Measurements from ENCODE around the gene PLEKHM3.

The PLEKHM3 gene

GRCh38 chr2:207901401-207901800, 123.9 kb downstream of the PLEKHM3 start:
- Histone ChIP-seq H3K18ac (ENCODE audit: low read depth in 1 of 2, low read length in 2 of 2) (no peak overlapping the region), H2AFZ (ENCODE audit: low read depth, low read length) (no peak overlapping the region), H3K23ac (ENCODE audit: low read length in 2 of 2) (no peak overlapping the region), H4K91ac (ENCODE audit: low read length) (no peak overlapping the region), H2BK12ac (ENCODE audit: low read length in 2 of 2) (no peak overlapping the region), H2BK120ac (ENCODE audit: low read depth, low read length) (no peak overlapping the region), H3K27me3 (ENCODE audit: control insufficient read depth in 1 of 2, insufficient read depth in 1 of 2, low read length in 2 of 2) (no peaks in the 10 kb centered on the region), H3K79me1 (replicated peaks; ENCODE audit: low read length, poor library complexity, severe bottlenecking) (no peaks in the 10 kb centered on the region), H3K9me3 (ENCODE audit: control insufficient read depth, low read length) (no peaks in the 10 kb centered on the region), H3K4me2 (ENCODE audit: low read length, poor library complexity, severe bottlenecking) (no peak overlapping the region), H3K14ac (ENCODE audit: low read length in 2 of 2) (no peak overlapping the region), H3K9ac (ENCODE audit: low read length) (no peak overlapping the region), H3K36me3 (ENCODE audit: control insufficient read depth in 1 of 2, insufficient read depth in 2 of 2, low read depth in 1 of 2, low read length in 2 of 2) (peaks cover 3 to 12% of the 10 kb centered on the region in 2 experiments), H3K4ac (ENCODE audit: low read depth in 1 of 2, low read length in 2 of 2) (no peak overlapping the region), H4K8ac (ENCODE audit: low read length) (no peak overlapping the region), H3K27ac (ENCODE audit: low read length, poor library complexity, severe bottlenecking) (no peak overlapping the region), H2AK5ac (ENCODE audit: low read length, severe bottlenecking) (no peak overlapping the region), H2BK15ac (ENCODE audit: low read depth, poor library complexity, severe bottlenecking) (no peak overlapping the region), H3K4me1 (ENCODE audit: control insufficient read depth, insufficient read depth, low read depth, low read length) (peaks cover 6% of the 10 kb centered on the region), H3K4me3 (ENCODE audit: insufficient read depth in 1 of 2, low read depth in 1 of 2, low read length in 2 of 2) (no peak overlapping the region), H2BK5ac (ENCODE audit: low read depth, low read length, poor library complexity, severe bottlenecking) (no peak overlapping the region)
- WGBS = 92% methylated on average over 4 of the region's 4 CpGs
- no peak for DNase-seq

GRCh38 chr2:207898354-207898695, 127.0 kb downstream of the PLEKHM3 start:
- Histone ChIP-seq H2AFZ (ENCODE audit: low read depth, low read length) (no peak overlapping the region), H3K79me1 (replicated peaks; ENCODE audit: low read length, poor library complexity, severe bottlenecking) (peaks cover 2% of the 10 kb centered on the region), H3K9ac (ENCODE audit: low read length) (no peak overlapping the region), H3K18ac (ENCODE audit: low read depth in 1 of 2, low read length in 2 of 2) (no peak overlapping the region), H3K4me2 (ENCODE audit: low read length, poor library complexity, severe bottlenecking) (no peak overlapping the region), H4K8ac (ENCODE audit: low read length) (no peak overlapping the region), H2AK5ac (ENCODE audit: low read length, severe bottlenecking) (no peak overlapping the region), H2BK120ac (ENCODE audit: low read depth, low read length) (no peak overlapping the region), H2BK5ac (ENCODE audit: low read depth, low read length, poor library complexity, severe bottlenecking) (no peak overlapping the region), H3K14ac (ENCODE audit: low read length in 2 of 2) (no peak overlapping the region), H3K4me3 (ENCODE audit: insufficient read depth in 1 of 2, low read depth in 1 of 2, low read length in 2 of 2) (no peak overlapping the region), H3K27me3 (ENCODE audit: control insufficient read depth in 1 of 2, insufficient read depth in 1 of 2, low read length in 2 of 2) (no peaks in the 10 kb centered on the region), H3K9me3 (ENCODE audit: control insufficient read depth, low read length) (no peaks in the 10 kb centered on the region), H2BK12ac (ENCODE audit: low read length in 2 of 2) (no peak overlapping the region), H4K91ac (ENCODE audit: low read length) (no peak overlapping the region), H3K27ac (ENCODE audit: low read length, poor library complexity, severe bottlenecking) (no peak overlapping the region), H3K36me3 (ENCODE audit: control insufficient read depth in 1 of 2, insufficient read depth in 2 of 2, low read depth in 1 of 2, low read length in 2 of 2) (peaks cover 3 to 12% of the 10 kb centered on the region in 2 experiments), H3K23ac (ENCODE audit: low read length in 2 of 2) (no peak overlapping the region), H2BK15ac (ENCODE audit: low read depth, poor library complexity, severe bottlenecking) (no peak overlapping the region), H3K4me1 (ENCODE audit: control insufficient read depth, insufficient read depth, low read depth, low read length) (peaks cover 3% of the 10 kb centered on the region), H3K4ac (ENCODE audit: low read depth in 1 of 2, low read length in 2 of 2) (no peak overlapping the region)
- no peak for DNase-seq
- 88% methylated on average over 5 of the region's 8 CpGs for whole genome bisulfite sequencing

- H3K23ac ChIP-seq (ENCODE audit: low read length in 2 of 2) = no peak overlapping the region
- no peak overlapping the region for H3K9ac ChIP-seq (ENCODE audit: low read length)
- 92% methylated on average over 7 of the region's 9 CpGs for WGBS
These were observed 127.6 kb downstream of the PLEKHM3 start for GRCh38 chr2:207897541-207898353.

GRCh38 chr2:207896525-207897285, 128.6 kb downstream of the PLEKHM3 start:
- Histone ChIP-seq H3K14ac (ENCODE audit: low read length in 2 of 2) (no peak overlapping the region), H3K9me3 (ENCODE audit: control insufficient read depth, low read length) (no peaks in the 10 kb centered on the region), H3K4me1 (ENCODE audit: control insufficient read depth, insufficient read depth, low read depth, low read length) (peaks cover 2% of the 10 kb centered on the region), H3K9ac (ENCODE audit: low read length) (no peak overlapping the region), H3K4ac (ENCODE audit: low read depth in 1 of 2, low read length in 2 of 2) (no peak overlapping the region), H2BK15ac (ENCODE audit: low read depth, poor library complexity, severe bottlenecking) (no peak overlapping the region), H3K23ac (ENCODE audit: low read length in 2 of 2) (no peak overlapping the region), H2AFZ (ENCODE audit: low read depth, low read length) (no peak overlapping the region), H3K79me1 (replicated peaks; ENCODE audit: low read length, poor library complexity, severe bottlenecking) (peaks cover 2% of the 10 kb centered on the region), H4K8ac (ENCODE audit: low read length) (no peak overlapping the region), H3K36me3 (ENCODE audit: control insufficient read depth in 1 of 2, insufficient read depth in 2 of 2, low read depth in 1 of 2, low read length in 2 of 2) (peaks cover under 1 to 12% of the 10 kb centered on the region in 2 experiments), H4K91ac (ENCODE audit: low read length) (no peak overlapping the region), H3K18ac (ENCODE audit: low read depth in 1 of 2, low read length in 2 of 2) (no peak overlapping the region), H2BK12ac (ENCODE audit: low read length in 2 of 2) (no peak overlapping the region), H2BK120ac (ENCODE audit: low read depth, low read length) (no peak overlapping the region), H3K4me3 (ENCODE audit: insufficient read depth in 1 of 2, low read depth in 1 of 2, low read length in 2 of 2) (no peak overlapping the region), H3K4me2 (ENCODE audit: low read length, poor library complexity, severe bottlenecking) (no peak overlapping the region), H3K27ac (ENCODE audit: low read length, poor library complexity, severe bottlenecking) (no peak overlapping the region), H2AK5ac (ENCODE audit: low read length, severe bottlenecking) (no peak overlapping the region), H3K27me3 (ENCODE audit: control insufficient read depth in 1 of 2, insufficient read depth in 1 of 2, low read length in 2 of 2) (no peaks in the 10 kb centered on the region), H2BK5ac (ENCODE audit: low read depth, low read length, poor library complexity, severe bottlenecking) (no peak overlapping the region)
- DNase-seq = no peak
- WGBS = 81% methylated on average over 5 of the region's 6 CpGs

More at GRCh38 chr2:207897541-207898353, 127.6 kb downstream of the PLEKHM3 start:
- Histone ChIP-seq H3K14ac (ENCODE audit: low read length in 2 of 2) (no peak overlapping the region), H2BK12ac (ENCODE audit: low read length in 2 of 2) (no peak overlapping the region), H3K79me1 (replicated peaks; ENCODE audit: low read length, poor library complexity, severe bottlenecking) (peaks cover 2% of the 10 kb centered on the region), H4K8ac (ENCODE audit: low read length) (no peak overlapping the region), H4K91ac (ENCODE audit: low read length) (no peak overlapping the region), H3K9me3 (ENCODE audit: control insufficient read depth, low read length) (no peaks in the 10 kb centered on the region), H3K4ac (ENCODE audit: low read depth in 1 of 2, low read length in 2 of 2) (no peak overlapping the region), H3K18ac (ENCODE audit: low read depth in 1 of 2, low read length in 2 of 2) (no peak overlapping the region), H2BK120ac (ENCODE audit: low read depth, low read length) (no peak overlapping the region), H2AFZ (ENCODE audit: low read depth, low read length) (no peak overlapping the region), H3K27me3 (ENCODE audit: control insufficient read depth in 1 of 2, insufficient read depth in 1 of 2, low read length in 2 of 2) (no peaks in the 10 kb centered on the region), H2BK15ac (ENCODE audit: low read depth, poor library complexity, severe bottlenecking) (no peak overlapping the region), H3K4me3 (ENCODE audit: insufficient read depth in 1 of 2, low read depth in 1 of 2, low read length in 2 of 2) (no peak overlapping the region), H2BK5ac (ENCODE audit: low read depth, low read length, poor library complexity, severe bottlenecking) (no peak overlapping the region), H3K4me2 (ENCODE audit: low read length, poor library complexity, severe bottlenecking) (no peak overlapping the region), H2AK5ac (ENCODE audit: low read length, severe bottlenecking) (no peak overlapping the region), H3K27ac (ENCODE audit: low read length, poor library complexity, severe bottlenecking) (no peak overlapping the region), H3K36me3 (ENCODE audit: control insufficient read depth in 1 of 2, insufficient read depth in 2 of 2, low read depth in 1 of 2, low read length in 2 of 2) (peaks cover 3 to 12% of the 10 kb centered on the region in 2 experiments), H3K4me1 (ENCODE audit: control insufficient read depth, insufficient read depth, low read depth, low read length) (peaks cover 2% of the 10 kb centered on the region)
- DNase-seq = no peak
